KOPT-K1 (cell line): ENCODE measurements around the gene FRYL.

Source experiments
- H3K27ac ChIP-seq: fragments of 200-600 bp; sonication (generic); 2 replicates; pipeline ENCODE4 v1.5.1; 2016; ENCODE audit warnings: antibody characterized with exemption, mild to moderate bottlenecking, low read depth, low read length; ENCODE audit not compliant: poor library complexity, severe bottlenecking
- H3K36me3 ChIP-seq: fragments of 200-600 bp; sonication (generic); 2 replicates; pipeline ENCODE4 v1.5.1; 2017; ENCODE audit warnings: antibody characterized with exemption, mild to moderate bottlenecking, low read length, moderate library complexity; ENCODE audit not compliant: insufficient read depth
- H3K9me3 ChIP-seq: fragments of 200-600 bp; sonication (generic); 2 replicates; pipeline ENCODE4 v1.5.1; 2017; ENCODE audit warnings: antibody characterized with exemption, low read length, mild to moderate bottlenecking; ENCODE audit not compliant: insufficient read depth, poor library complexity, severe bottlenecking

Gene FRYL

GRCh38 chr4:48575964-48576363 lies 204.1 kb downstream of the FRYL start:
- H3K27ac ChIP-seq: no peak overlapping the region
- peaks cover 84% of the 10 kb centered on the region for H3K36me3 ChIP-seq
- no peaks in the 10 kb centered on the region for H3K9me3 ChIP-seq

GRCh38 chr4:48571471-48571870 lies 208.6 kb downstream of the FRYL start:
- Histone ChIP-seq H3K27ac (no peak overlapping the region), H3K9me3 (no peaks in the 10 kb centered on the region), H3K36me3 (peaks cover 86% of the 10 kb centered on the region)

GRCh38 chr4:48570646-48571220 lies 209.3 kb downstream of the FRYL start:
- no peak overlapping the region for H3K27ac ChIP-seq
- H3K9me3 ChIP-seq: no peaks in the 10 kb centered on the region
- H3K36me3 ChIP-seq: peaks cover 86% of the 10 kb centered on the region

GRCh38 chr4:48566034-48566384 lies 214.1 kb downstream of the FRYL start:
- Histone ChIP-seq H3K9me3 (no peaks in the 10 kb centered on the region), H3K36me3 (peaks cover 98% of the 10 kb centered on the region), H3K27ac (no peak overlapping the region)

GRCh38 chr4:48565362-48566033 lies 214.6 kb downstream of the FRYL start:
- no peak overlapping the region for H3K27ac ChIP-seq
- no peaks in the 10 kb centered on the region for H3K9me3 ChIP-seq
- H3K36me3 ChIP-seq: peaks cover 98% of the 10 kb centered on the region

- Histone ChIP-seq H3K9me3 (no peaks in the 10 kb centered on the region), H3K36me3 (peaks cover 97% of the 10 kb centered on the region), H3K27ac (no peak overlapping the region)
These were observed 215.9 kb downstream of the FRYL start for GRCh38 chr4:48564151-48564550.

- H3K36me3 ChIP-seq: peaks cover 97% of the 10 kb centered on the region
- H3K9me3 ChIP-seq: no peaks in the 10 kb centered on the region
- no peak overlapping the region for H3K27ac ChIP-seq
These were observed 221.3 kb downstream of the FRYL start for GRCh38 chr4:48558819-48559218.

- Histone ChIP-seq H3K9me3 (no peaks in the 10 kb centered on the region), H3K27ac (no peak overlapping the region), H3K36me3 (peaks cover 97% of the 10 kb centered on the region)
These were observed 222.1 kb downstream of the FRYL start for GRCh38 chr4:48558026-48558425.

- Histone ChIP-seq H3K36me3 (peaks cover 95% of the 10 kb centered on the region), H3K27ac (no peak overlapping the region), H3K9me3 (no peaks in the 10 kb centered on the region)
These were observed 222.6 kb downstream of the FRYL start for GRCh38 chr4:48557478-48557877.

GRCh38 chr4:48556268-48556667 lies 223.8 kb downstream of the FRYL start:
- no peak overlapping the region for H3K27ac ChIP-seq
- H3K9me3 ChIP-seq: no peaks in the 10 kb centered on the region
- H3K36me3 ChIP-seq: peaks cover 93% of the 10 kb centered on the region

- no peak overlapping the region for H3K27ac ChIP-seq
- H3K36me3 ChIP-seq: peaks cover 92% of the 10 kb centered on the region
- H3K9me3 ChIP-seq: no peaks in the 10 kb centered on the region
These were observed 225.5 kb downstream of the FRYL start for GRCh38 chr4:48554606-48555005.

GRCh38 chr4:48553720-48554119 lies 226.4 kb downstream of the FRYL start:
- H3K27ac ChIP-seq: no peak overlapping the region
- peaks cover 94% of the 10 kb centered on the region for H3K36me3 ChIP-seq
- no peaks in the 10 kb centered on the region for H3K9me3 ChIP-seq

GRCh38 chr4:48546336-48546735 lies 233.7 kb downstream of the FRYL start:
- Histone ChIP-seq H3K36me3 (peaks cover 96% of the 10 kb centered on the region), H3K9me3 (no peaks in the 10 kb centered on the region), H3K27ac (no peak overlapping the region)

- Histone ChIP-seq H3K36me3 (peaks cover 96% of the 10 kb centered on the region), H3K27ac (no peak overlapping the region), H3K9me3 (no peaks in the 10 kb centered on the region)
These were observed 236.3 kb downstream of the FRYL start for GRCh38 chr4:48543796-48544195.

- no peaks in the 10 kb centered on the region for H3K9me3 ChIP-seq
- H3K27ac ChIP-seq: no peak overlapping the region
- peaks cover 92% of the 10 kb centered on the region for H3K36me3 ChIP-seq
These were observed 237.2 kb downstream of the FRYL start for GRCh38 chr4:48542888-48543287.

- H3K9me3 ChIP-seq: no peaks in the 10 kb centered on the region
- no peak overlapping the region for H3K27ac ChIP-seq
These were observed 240.5 kb downstream of the FRYL start for GRCh38 chr4:48539597-48539996.

More at GRCh38 chr4:48539597-48539996, 240.5 kb downstream of the FRYL start:
- H3K36me3 ChIP-seq: peaks cover 91% of the 10 kb centered on the region
